AG10803 (cell line): ENCODE results near the gene TPRX2.
"Not testable (repeated sequence)": the region's sequence is repeated elsewhere in the genome, so short reads cannot be mapped to it uniquely, and the experiment has no call there.

ENCODE experiments used
- DNase-seq: peaks from one replicate; pipeline ENCODE4 v3.0.0; 2010; ENCODE audit warnings: low read depth
- H3K4me3 ChIP-seq: 2 replicates; pipeline ENCODE4 v1.5.1; 2011; ENCODE audit warnings: mild to moderate bottlenecking, low read length, control low read depth
- CTCF ChIP-seq: conservative IDR thresholded peaks from 2 replicates; pipeline ENCODE4 v1.5.1; 2011; ENCODE audit warnings: mild to moderate bottlenecking, low read length, control low read depth, inconsistent platforms

Gene TPRX2

GRCh38 chr19:47863514-47863936 is 4.5 kb downstream of the TPRX2 start:
- DNase-seq: peak; percentile 56
- no peak overlapping the region for H3K4me3 ChIP-seq
- TF ChIP-seq CTCF: peak; percentile 89

DNA sequence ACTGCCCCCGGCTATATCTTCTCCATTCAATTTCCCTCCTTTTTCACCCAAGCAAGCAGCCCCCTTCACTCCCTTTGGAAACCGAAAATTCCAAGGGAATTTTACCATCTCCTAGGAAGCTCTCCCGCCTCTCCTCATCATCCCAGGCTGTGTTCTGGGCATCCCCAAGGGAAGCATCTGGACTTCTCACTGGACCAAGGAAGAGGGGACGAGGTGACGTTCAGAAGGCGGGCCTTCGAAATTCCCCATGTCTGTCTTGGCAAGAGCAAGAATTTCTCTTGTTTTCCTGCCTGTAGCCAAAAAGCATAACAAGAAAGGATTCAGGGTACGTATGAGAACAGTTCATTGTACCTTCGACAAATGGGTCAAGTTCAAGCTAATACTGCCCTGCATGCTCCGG is 6.1 kb downstream of the TPRX2 start:
- no peak for TF ChIP-seq CTCF
- DNase-seq: no peak
- no peak overlapping the region for H3K4me3 ChIP-seq

DNA sequence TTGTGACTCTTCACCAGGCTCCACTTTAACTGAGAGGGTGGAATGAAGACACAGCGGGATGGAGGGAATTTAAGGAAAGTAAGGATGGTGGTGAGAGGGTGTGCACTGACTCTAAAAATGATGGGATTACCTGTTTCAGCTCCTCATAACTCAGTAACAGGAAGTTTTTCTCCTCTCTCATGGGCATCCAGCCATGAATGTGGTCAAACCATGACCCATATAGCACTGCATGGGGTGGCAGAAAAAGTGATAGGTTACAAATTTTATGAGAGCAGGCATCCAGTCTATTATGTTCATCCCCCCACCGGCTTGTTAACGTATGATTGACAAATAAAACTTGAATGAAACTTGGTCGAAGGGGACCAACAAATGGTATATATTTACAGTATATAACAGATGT is 19.9 kb downstream of the TPRX2 start:
- DNase-seq: no peak
- no peak for TF ChIP-seq CTCF
- no peak overlapping the region for H3K4me3 ChIP-seq

DNA sequence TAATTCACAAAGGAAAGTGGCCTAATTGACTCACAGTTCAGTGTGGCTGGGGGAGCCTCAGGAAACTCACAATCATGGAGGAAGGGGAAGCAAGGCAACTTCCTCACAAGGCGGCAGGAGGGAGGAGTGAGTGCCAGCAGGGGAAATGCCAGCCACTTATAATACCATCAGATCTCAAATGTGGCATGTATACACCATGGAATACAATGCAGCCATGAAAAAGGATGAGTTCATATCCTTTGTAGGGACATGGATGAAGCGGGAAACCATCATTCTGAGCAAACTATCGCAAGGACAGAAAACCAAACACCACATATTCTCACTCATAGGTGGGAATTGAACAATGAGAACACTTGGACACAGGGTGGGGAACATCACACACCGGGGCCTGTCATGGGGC is 20.4 kb downstream of the TPRX2 start:
- not testable (repeated sequence) for H3K4me3 ChIP-seq, DNase-seq

GRCh38 chr19:47881757-47882156 is 22.7 kb downstream of the TPRX2 start:
- no peak overlapping the region for H3K4me3 ChIP-seq
- no peak for TF ChIP-seq CTCF
- DNase-seq: no peak

DNA sequence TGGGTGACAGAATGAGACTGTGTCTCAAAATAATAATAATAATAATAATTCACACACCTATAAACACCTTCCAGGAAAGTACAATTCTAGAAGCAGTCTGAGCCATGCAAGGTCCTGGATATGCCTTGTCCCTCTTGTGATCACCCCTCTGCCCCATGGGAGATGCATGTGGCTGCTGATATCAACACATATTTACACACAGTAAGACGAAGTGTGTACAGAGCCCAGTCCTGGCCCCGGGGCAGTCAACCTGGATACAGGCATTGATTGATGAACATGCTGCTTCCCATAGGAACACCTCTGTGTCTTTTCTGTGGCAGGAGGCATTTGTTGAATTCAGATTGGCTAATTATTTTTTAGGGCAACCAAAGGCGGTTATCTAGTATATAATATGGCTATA is 23.9 kb downstream of the TPRX2 start:
- no peak for TF ChIP-seq CTCF
- H3K4me3 ChIP-seq: no peak overlapping the region
- DNase-seq: no peak

- no peak for DNase-seq
- no peak overlapping the region for H3K4me3 ChIP-seq
- no peak for TF ChIP-seq CTCF
These were observed 26.0 kb downstream of the TPRX2 start for GRCh38 chr19:47885067-47885463.

- no peak for TF ChIP-seq CTCF
- DNase-seq: no peak
- H3K4me3 ChIP-seq: no peak within 1 kb of the TSS
These were observed 27.1 kb downstream of the TPRX2 start, which contains the start of gene SULT2A1 for GRCh38 chr19:47886010-47886559. Gene SULT2A1 (minus strand): TSS chr19:47886315. CDS start chr19:47886257, 58 bp downstream.
